A549 (cell line): ENCODE results near the gene KRI1. TPM values are rescaled to one million over a fixed set of nuclear protein-coding genes. Genes with fewer than 3 reads are reported as not detected.

Experiments used
- ATAC-seq, 2 experiments: fragments of 200-7000 bp in 1 of 2; fragments of >200 bp in 1 of 2; cut with Nextera tagmentation in 1 of 2; cut with Tn5 transposase in 1 of 2; 3 replicates each; pipeline versions ENCODE4 v1.8.0 to v1.9.1; 2018 to 2020; ENCODE audit warnings: mild to moderate bottlenecking in 1 of 2, moderate library complexity in 1 of 2
- CTCF ChIA-PET: fragments of 300-600 bp; sonication (Branson Sonifier 250); formaldehyde crosslinking; extraction: SDS; loops from one replicate; lab custom pipeline; 2021; ENCODE audit warnings: antibody characterized with exemption, inconsistent platforms; lab: Yijun Ruan, JAX
- POLR2A ChIA-PET: fragments of 350-600 bp; formaldehyde crosslinking; extraction: SDS; loops from one replicate; lab custom pipeline; 2021; ENCODE audit warnings: antibody characterized with exemption, inconsistent platforms; lab: Yijun Ruan, JAX
- DNase-seq, 2 experiments: peaks; one replicate each; pipeline versions ENCODE4 v3.0.0 to v3.0.0-alpha.2; 2011 to 2016; ENCODE audit warnings: low read depth in 1 of 2, low spot score in 1 of 2
- FAIRE-seq: peaks from 2 replicates; lab custom pipeline; 2011; peaks lifted over from hg19 to GRCh38; lab: Jason Lieb, UNC
- H3K27ac ChIP-seq, 2 experiments: fragments of >200 bp; sonication (Bioruptor Twin); formaldehyde crosslinking; 3 replicates each; pipeline ENCODE4 v1.5.1; 2016 to 2017
- H3K4me1 ChIP-seq: fragments of >200 bp; sonication (Bioruptor Twin); formaldehyde crosslinking; 3 replicates; pipeline ENCODE4 v1.6.1; 2016
- H3K4me2 ChIP-seq: fragments of >200 bp; sonication (Bioruptor Twin); formaldehyde crosslinking; 3 replicates; pipeline ENCODE4 v1.6.1; 2016
- H3K4me3 ChIP-seq: fragments of >200 bp; sonication (Bioruptor Twin); formaldehyde crosslinking; 3 replicates; pipeline ENCODE4 v1.5.1; 2016
- H3K9me3 ChIP-seq: fragments of >200 bp; sonication (Bioruptor Twin); formaldehyde crosslinking; 3 replicates; pipeline ENCODE4 v1.6.1; 2016
- CHD2 ChIP-seq: fragments of 150-350 bp; IDR thresholded peaks from 2 replicates; pipeline ENCODE4 v1.6.1; 2014; ENCODE audit warnings: low read length; ENCODE audit not compliant: partially characterized antibody
- EHF ChIP-seq: fragments of 250-450 bp; sonication (Bioruptor Pico); IDR thresholded peaks from 2 replicates; pipeline ENCODE4 v1.5.0; 2020; ENCODE audit warnings: mild to moderate bottlenecking
- ESRRA ChIP-seq: fragments of 150-350 bp; IDR thresholded peaks from 2 replicates; pipeline ENCODE4 v1.6.1; 2014; ENCODE audit warnings: mild to moderate bottlenecking, low read length, borderline replicate concordance
- FOSB ChIP-seq: fragments of 250-450 bp; sonication (Bioruptor Pico); IDR thresholded peaks from 2 replicates; pipeline ENCODE4 v1.5.0; 2020; ENCODE audit warnings: mild to moderate bottlenecking, moderate library complexity
- HEYL ChIP-seq: fragments of 250-450 bp; sonication (Bioruptor Pico); IDR thresholded peaks from 2 replicates; pipeline ENCODE4 v1.8.0; 2021; ENCODE audit warnings: mild to moderate bottlenecking, moderate library complexity
- HOXB5 ChIP-seq: fragments of 250-450 bp; sonication (Bioruptor Pico); IDR thresholded peaks from 2 replicates; pipeline ENCODE4 v1.5.0; 2020; ENCODE audit warnings: mild to moderate bottlenecking, moderate library complexity
- JUNB ChIP-seq: fragments of >200 bp; sonication (Bioruptor Twin); formaldehyde crosslinking; IDR thresholded peaks from 2 replicates; pipeline ENCODE4 v1.6.1; 2016
- KDM1A ChIP-seq: fragments of 200-600 bp; sonication (generic); IDR thresholded peaks from 2 replicates; pipeline ENCODE4 v1.6.1; 2016; ENCODE audit warnings: low read depth, mild to moderate bottlenecking
- KDM5A ChIP-seq: fragments of 200-600 bp; sonication (generic); IDR thresholded peaks from 2 replicates; pipeline ENCODE4 v1.6.1; 2016; ENCODE audit warnings: antibody characterized with exemption, mild to moderate bottlenecking
- MAFK ChIP-seq: fragments of 450-650 bp; IDR thresholded peaks from 2 replicates; pipeline ENCODE4 v1.6.1; 2014; ENCODE audit not compliant: partially characterized antibody
- MAZ ChIP-seq: fragments of 150-350 bp; IDR thresholded peaks from 2 replicates; pipeline ENCODE4 v1.6.1; 2014; ENCODE audit warnings: antibody characterized with exemption, low read depth, low read length, borderline replicate concordance
- PHF8 ChIP-seq: fragments of 200-600 bp; sonication (generic); IDR thresholded peaks from 2 replicates; pipeline ENCODE4 v1.6.1; 2016; ENCODE audit warnings: low read depth, mild to moderate bottlenecking, antibody characterized with exemption, moderate library complexity, borderline replicate concordance
- POLR2AphosphoS2 ChIP-seq: conservative IDR thresholded peaks from 2 replicates; pipeline ENCODE4 v1.6.1; 2012; ENCODE audit warnings: low read length, improper control_type of control experiment, inconsistent platforms
- RARB ChIP-seq: fragments of 250-450 bp; sonication (Bioruptor Pico); IDR thresholded peaks from 2 replicates; pipeline ENCODE4 v1.8.0; 2021; ENCODE audit warnings: mild to moderate bottlenecking, moderate library complexity
- RCOR1 ChIP-seq: fragments of 150-350 bp; IDR thresholded peaks from 2 replicates; pipeline ENCODE4 v1.6.1; 2014; ENCODE audit warnings: antibody characterized with exemption, low read length, low read depth
- SMC3 ChIP-seq: fragments of >200 bp; sonication (Bioruptor Twin); formaldehyde crosslinking; IDR thresholded peaks from 3 replicates; pipeline ENCODE4 v1.6.1; 2018; ENCODE audit warnings: inconsistent platforms
- SREBF2 ChIP-seq: fragments of 450-650 bp; IDR thresholded peaks from 2 replicates; pipeline ENCODE4 v1.6.1; 2014; ENCODE audit warnings: mild to moderate bottlenecking, moderate library complexity
- TFCP2L1 ChIP-seq: fragments of 250-450 bp; sonication (Bioruptor Pico); IDR thresholded peaks from 2 replicates; pipeline ENCODE4 v1.5.0; 2021; ENCODE audit warnings: mild to moderate bottlenecking
- ZSCAN20 ChIP-seq: fragments of 250-450 bp; sonication (Bioruptor Pico); IDR thresholded peaks from 2 replicates; pipeline ENCODE4 v1.8.0; 2022; ENCODE audit warnings: mild to moderate bottlenecking, moderate library complexity
- WGBS: methylation state at CpG from one replicate; pipeline ENCODE4 v1.1.6; 2017; ENCODE audit errors: missing lambda C conversion rate; 5-methylcytosine and 5-hydroxymethylcytosine counted together
- polyA plus RNA-seq, 4 experiments: library from polyadenylated mRNA; depleted of rRNA in 3 of 4; stranded (reverse); fragments of >200 nt; fragmentation: RNase III in 1 of 4; extraction: RNeasy Plus Mini Kit Qiagen cat#74134 plus additional on column Dnase treatment in 1 of 4; gene quantifications; 2 replicates in 3 of 4; 3 replicates in 1 of 4; pipeline ENCODE4 v1.2.3, GENCODE V29; 2011 to 2017
- TF ChIP-seq, protein P1 (sequence below): IDR thresholded peaks from 2 replicates; pipeline ENCODE4 v1.6.1; 2012
- TF ChIP-seq, protein P2 (sequence below): fragments of >200 bp; sonication (Bioruptor Twin); formaldehyde crosslinking; IDR thresholded peaks from 3 replicates; pipeline ENCODE4 v1.6.1; 2016
- TF ChIP-seq, protein P3 (sequence below): fragments of >200 bp; sonication (Bioruptor Twin); formaldehyde crosslinking; IDR thresholded peaks from 2 replicates; pipeline ENCODE4 v1.6.1; 2016
- TF ChIP-seq, protein P4 (sequence below): IDR thresholded peaks from 2 replicates; pipeline ENCODE4 v1.6.1; 2012
- TF ChIP-seq, protein P5 (sequence below): IDR thresholded peaks from 2 replicates; pipeline ENCODE4 v1.6.1; 2012; ENCODE audit warnings: low read depth, borderline replicate concordance
- TF ChIP-seq, protein P6 (sequence below): fragments of 200-600 bp; sonication (generic); IDR thresholded peaks from 2 replicates; pipeline ENCODE4 v1.6.1; 2016; ENCODE audit warnings: antibody characterized with exemption, mild to moderate bottlenecking, moderate library complexity

Gene KRI1
- polyA plus RNA-seq, 2 of the 4 experiments (the other 2 are of a cell fraction): 21.6 to 25.6 TPM

DNA sequence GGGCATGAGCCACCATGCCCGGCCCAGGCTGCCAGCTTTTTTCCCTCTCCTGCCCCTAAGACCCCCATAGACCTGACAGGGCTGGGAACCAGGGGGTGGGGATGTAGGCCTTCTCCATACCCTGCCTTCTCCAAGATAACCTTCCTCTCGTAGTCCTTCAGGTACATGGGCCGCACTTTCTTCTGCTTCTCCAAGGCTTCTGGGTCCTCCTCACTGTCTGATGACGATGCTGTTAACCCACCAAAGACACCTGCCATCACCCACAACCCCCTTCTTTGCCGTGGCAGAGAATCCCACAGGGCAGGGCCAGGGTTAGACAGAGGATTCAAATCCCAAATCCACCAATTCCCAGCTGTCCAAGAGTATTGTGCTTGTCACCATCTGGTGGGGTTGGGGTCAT lies 3.2 kb downstream of the KRI1 start:
- no peak for FAIRE-seq
- ChIA-PET CTCF (interaction anchor here (1.6 to 1.8 kb wide), 2 partner anchors 52 to 137 kb away, joined by 5 read pairs; no protein-coding TSS in a partner anchor), POLR2A (no interaction called here)
- peaks cover 14% of the 10 kb centered on the region; the same call in 2 of the 3 replicates for H3K4me1 ChIP-seq
- no peak overlapping the region for H3K4me3 ChIP-seq
- no peaks in the 10 kb centered on the region for H3K9me3 ChIP-seq
- no peak overlapping the region for H3K4me2 ChIP-seq
- no peak overlapping the region for H3K27ac ChIP-seq
- no peak for DNase-seq
- 90% methylated on average over 5 of the region's 5 CpGs for WGBS
- ATAC-seq: no peak
- TF ChIP-seq, protein P1, sequence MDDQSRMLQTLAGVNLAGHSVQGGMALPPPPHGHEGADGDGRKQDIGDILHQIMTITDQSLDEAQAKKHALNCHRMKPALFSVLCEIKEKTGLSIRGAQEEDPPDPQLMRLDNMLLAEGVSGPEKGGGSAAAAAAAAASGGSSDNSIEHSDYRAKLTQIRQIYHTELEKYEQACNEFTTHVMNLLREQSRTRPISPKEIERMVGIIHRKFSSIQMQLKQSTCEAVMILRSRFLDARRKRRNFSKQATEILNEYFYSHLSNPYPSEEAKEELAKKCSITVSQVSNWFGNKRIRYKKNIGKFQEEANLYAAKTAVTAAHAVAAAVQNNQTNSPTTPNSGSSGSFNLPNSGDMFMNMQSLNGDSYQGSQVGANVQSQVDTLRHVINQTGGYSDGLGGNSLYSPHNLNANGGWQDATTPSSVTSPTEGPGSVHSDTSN: no peak
- no peak for TF ChIP-seq ZSCAN20 (CRISPR knock-in tag)
- TF ChIP-seq CHD2: no peak
- TF ChIP-seq, protein P2, sequence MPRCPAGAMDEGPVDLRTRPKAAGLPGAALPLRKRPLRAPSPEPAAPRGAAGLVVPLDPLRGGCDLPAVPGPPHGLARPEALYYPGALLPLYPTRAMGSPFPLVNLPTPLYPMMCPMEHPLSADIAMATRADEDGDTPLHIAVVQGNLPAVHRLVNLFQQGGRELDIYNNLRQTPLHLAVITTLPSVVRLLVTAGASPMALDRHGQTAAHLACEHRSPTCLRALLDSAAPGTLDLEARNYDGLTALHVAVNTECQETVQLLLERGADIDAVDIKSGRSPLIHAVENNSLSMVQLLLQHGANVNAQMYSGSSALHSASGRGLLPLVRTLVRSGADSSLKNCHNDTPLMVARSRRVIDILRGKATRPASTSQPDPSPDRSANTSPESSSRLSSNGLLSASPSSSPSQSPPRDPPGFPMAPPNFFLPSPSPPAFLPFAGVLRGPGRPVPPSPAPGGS: no peak
- no peak for TF ChIP-seq KDM1A
- TF ChIP-seq TFCP2L1: no peak
- TF ChIP-seq, protein P3, sequence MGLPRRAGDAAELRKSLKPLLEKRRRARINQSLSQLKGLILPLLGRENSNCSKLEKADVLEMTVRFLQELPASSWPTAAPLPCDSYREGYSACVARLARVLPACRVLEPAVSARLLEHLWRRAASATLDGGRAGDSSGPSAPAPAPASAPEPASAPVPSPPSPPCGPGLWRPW: no peak
- TF ChIP-seq EHF (CRISPR knock-in tag): no peak
- no peak for TF ChIP-seq ESRRA
- TF ChIP-seq POLR2AphosphoS2: no peak
- TF ChIP-seq, protein P4, sequence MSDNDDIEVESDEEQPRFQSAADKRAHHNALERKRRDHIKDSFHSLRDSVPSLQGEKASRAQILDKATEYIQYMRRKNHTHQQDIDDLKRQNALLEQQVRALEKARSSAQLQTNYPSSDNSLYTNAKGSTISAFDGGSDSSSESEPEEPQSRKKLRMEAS: no peak
- TF ChIP-seq FOSB (CRISPR knock-in tag): no peak
- TF ChIP-seq, all 56 proteins: peak for 0

DNA sequence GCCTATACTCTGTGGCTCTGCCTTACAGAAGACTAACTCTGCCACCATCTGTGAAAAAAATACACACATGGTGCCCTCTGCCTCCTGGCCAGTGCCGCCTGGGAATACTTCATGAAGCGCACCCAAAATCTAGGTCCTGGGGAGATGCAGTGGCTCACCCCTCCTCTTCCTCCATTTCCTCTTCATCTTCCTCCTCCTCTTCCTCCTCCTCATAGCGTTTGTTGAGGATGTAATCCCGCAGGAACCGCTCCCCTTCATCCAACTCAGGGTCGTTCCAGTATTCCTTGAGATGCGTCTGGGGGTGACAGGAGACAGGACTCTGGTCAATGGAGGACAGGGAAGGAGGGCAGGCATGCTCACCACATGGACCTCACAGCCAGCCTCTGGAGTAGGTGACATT lies 5.7 kb downstream of the KRI1 start:
- H3K9me3 ChIP-seq: no peaks in the 10 kb centered on the region
- no peak overlapping the region for H3K27ac ChIP-seq
- ATAC-seq (no peak), FAIRE-seq (no peak), DNase-seq (no peak)
- no peak overlapping the region for H3K4me2 ChIP-seq
- WGBS: 95% methylated on average over 7 of the region's 7 CpGs
- peaks cover 6% of the 10 kb centered on the region; the same call in 1 of the 3 replicates for H3K4me1 ChIP-seq
- ChIA-PET CTCF (interaction anchor here (1.2 kb wide), 1 partner anchor 76 kb away, joined by 5 read pairs; no protein-coding TSS in a partner anchor), POLR2A (no interaction called here)
- H3K4me3 ChIP-seq: no peak overlapping the region
- TF ChIP-seq SREBF2 (no peak), PHF8 (no peak), RARB (CRISPR knock-in tag) (no peak), SMC3 (no peak), RCOR1 (no peak)
- TF ChIP-seq, protein P5, sequence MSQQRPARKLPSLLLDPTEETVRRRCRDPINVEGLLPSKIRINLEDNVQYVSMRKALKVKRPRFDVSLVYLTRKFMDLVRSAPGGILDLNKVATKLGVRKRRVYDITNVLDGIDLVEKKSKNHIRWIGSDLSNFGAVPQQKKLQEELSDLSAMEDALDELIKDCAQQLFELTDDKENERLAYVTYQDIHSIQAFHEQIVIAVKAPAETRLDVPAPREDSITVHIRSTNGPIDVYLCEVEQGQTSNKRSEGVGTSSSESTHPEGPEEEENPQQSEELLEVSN: no peak

DNA sequence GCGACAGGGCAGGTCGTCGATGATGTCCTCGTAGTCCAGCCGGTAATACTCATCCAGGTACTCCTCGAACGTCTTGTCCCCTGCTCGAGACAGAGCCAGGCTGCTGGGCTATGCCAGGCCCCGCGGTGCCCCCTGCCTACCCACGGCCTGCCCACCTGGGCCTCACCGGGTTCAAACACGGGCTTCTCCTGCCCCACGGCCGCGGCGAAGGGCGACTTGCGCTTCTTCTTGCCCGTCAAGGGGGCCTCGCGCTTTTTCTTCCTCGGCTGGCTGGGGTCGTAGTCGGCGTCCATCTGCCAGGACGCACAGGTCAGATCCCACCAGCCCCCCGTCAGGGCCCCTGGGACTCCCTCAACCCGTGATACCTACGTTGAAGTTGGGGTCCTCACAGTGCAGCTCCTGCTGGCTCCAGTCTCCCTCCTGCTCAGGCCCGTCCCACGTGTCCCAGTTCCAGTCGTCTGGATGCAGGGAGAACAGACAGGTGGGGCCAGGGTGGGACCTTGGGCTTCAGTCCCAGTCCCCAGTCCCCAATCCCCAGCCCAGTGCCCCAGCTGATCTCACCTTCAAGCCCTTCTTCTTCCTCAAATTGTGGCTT lies 8.1 kb downstream of the KRI1 start:
- FAIRE-seq: no peak
- no peaks in the 10 kb centered on the region for H3K9me3 ChIP-seq
- ChIA-PET POLR2A (no interaction called here), CTCF (interaction anchor here (1.0 to 2.0 kb wide), 3 partner anchors 14 to 74 kb away, joined by 3 to 6 read pairs (median 4); no protein-coding TSS in a partner anchor)
- H3K4me2 ChIP-seq: no peak overlapping the region
- no peak overlapping the region for H3K4me3 ChIP-seq
- no peak overlapping the region for H3K27ac ChIP-seq
- DNase-seq: no peak
- no peak; a peak in 1 of 6 replicates for ATAC-seq
- H3K4me1 ChIP-seq: no peaks in the 10 kb centered on the region
- 95% methylated on average over 33 of the region's 33 CpGs for WGBS
- TF ChIP-seq SREBF2: no peak
- TF ChIP-seq JUNB: no peak
- TF ChIP-seq MAFK: no peak
- TF ChIP-seq FOSB (CRISPR knock-in tag): no peak
- TF ChIP-seq, protein P6, sequence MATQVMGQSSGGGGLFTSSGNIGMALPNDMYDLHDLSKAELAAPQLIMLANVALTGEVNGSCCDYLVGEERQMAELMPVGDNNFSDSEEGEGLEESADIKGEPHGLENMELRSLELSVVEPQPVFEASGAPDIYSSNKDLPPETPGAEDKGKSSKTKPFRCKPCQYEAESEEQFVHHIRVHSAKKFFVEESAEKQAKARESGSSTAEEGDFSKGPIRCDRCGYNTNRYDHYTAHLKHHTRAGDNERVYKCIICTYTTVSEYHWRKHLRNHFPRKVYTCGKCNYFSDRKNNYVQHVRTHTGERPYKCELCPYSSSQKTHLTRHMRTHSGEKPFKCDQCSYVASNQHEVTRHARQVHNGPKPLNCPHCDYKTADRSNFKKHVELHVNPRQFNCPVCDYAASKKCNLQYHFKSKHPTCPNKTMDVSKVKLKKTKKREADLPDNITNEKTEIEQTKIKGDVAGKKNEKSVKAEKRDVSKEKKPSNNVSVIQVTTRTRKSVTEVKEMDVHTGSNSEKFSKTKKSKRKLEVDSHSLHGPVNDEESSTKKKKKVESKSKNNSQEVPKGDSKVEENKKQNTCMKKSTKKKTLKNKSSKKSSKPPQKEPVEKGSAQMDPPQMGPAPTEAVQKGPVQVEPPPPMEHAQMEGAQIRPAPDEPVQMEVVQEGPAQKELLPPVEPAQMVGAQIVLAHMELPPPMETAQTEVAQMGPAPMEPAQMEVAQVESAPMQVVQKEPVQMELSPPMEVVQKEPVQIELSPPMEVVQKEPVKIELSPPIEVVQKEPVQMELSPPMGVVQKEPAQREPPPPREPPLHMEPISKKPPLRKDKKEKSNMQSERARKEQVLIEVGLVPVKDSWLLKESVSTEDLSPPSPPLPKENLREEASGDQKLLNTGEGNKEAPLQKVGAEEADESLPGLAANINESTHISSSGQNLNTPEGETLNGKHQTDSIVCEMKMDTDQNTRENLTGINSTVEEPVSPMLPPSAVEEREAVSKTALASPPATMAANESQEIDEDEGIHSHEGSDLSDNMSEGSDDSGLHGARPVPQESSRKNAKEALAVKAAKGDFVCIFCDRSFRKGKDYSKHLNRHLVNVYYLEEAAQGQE: no peak
- no peak for TF ChIP-seq HOXB5
- no peak for TF ChIP-seq ESRRA
- TF ChIP-seq KDM5A: no peak
- no peak for TF ChIP-seq RARB (CRISPR knock-in tag)
- TF ChIP-seq MAZ: no peak
- TF ChIP-seq POLR2AphosphoS2: no peak
- no peak for TF ChIP-seq KDM1A
- no peak for TF ChIP-seq HEYL (CRISPR knock-in tag)
- TF ChIP-seq, protein P3: no peak
